ENCODE results near the gene CEACAM18.

CEACAM18 gene

DNA sequence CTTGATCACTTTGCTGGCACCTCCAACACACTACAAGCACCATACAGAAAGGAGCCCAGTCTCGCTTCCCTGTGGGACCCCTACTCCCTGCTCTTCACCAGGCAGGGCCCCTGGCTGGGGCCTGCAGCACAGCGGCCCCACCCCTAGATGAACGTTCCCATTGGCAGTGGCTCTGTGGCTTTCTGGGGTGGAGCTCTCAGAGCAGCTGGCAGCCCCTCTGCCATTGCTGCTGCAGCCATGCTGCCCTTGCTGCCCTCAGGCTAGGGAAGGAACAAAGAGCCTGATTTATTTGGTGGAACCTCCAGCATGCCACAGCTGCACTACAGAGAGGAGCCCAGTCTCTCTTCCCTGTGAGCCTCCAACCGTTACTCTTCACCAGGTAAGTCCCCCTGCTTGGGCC is 47.3 kb downstream of the CEACAM18 start:
- DNase-seq (ENCODE audit: low read depth in 4 of 4, low spot score in 1 of 4): no peak

DNA sequence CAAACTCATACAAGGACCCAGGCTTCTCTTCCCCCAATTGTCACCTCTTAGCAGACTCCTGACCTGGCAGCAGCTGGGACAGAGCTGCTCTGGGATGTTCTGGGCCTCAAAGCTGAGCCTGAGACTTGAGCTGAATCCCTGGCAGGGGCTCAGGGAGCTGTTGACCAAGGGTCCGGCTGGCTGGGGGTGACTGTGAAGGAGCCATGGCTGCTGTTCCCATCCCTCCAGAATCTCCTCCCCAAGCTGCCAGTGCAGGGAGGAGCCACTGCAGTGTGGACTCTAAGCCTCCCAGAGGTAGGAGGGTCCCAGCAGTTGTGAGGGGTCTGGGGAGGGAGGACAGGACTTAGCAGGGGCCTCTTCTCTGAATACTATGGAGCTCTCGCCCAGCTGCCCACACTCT is 51.0 kb downstream of the CEACAM18 start:
- no peak for DNase-seq (ENCODE audit: low read depth in 4 of 4, low spot score in 1 of 4)

DNA sequence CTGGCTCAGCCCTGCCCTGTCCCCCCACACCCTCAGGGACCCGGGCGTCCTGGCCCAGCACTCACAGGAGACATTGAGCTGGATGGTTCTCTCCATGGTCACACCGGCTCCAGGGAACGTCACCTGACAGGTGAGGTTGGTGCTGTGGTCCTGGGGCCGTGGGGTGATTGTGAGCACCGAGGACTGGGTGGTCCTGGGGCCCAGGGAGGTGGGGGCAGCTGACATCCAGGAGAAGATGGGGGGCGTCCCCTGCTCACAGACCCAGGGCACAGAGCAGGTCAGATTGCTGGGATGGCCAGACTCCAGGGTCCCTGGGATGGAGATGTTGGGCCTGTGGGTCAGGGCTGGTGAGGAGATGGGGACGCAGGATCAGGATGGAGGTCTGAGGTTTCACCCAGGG is 52.3 kb downstream of the CEACAM18 start:
- DNase-seq (ENCODE audit: low read depth in 4 of 4, low spot score in 1 of 4): no peak

DNA sequence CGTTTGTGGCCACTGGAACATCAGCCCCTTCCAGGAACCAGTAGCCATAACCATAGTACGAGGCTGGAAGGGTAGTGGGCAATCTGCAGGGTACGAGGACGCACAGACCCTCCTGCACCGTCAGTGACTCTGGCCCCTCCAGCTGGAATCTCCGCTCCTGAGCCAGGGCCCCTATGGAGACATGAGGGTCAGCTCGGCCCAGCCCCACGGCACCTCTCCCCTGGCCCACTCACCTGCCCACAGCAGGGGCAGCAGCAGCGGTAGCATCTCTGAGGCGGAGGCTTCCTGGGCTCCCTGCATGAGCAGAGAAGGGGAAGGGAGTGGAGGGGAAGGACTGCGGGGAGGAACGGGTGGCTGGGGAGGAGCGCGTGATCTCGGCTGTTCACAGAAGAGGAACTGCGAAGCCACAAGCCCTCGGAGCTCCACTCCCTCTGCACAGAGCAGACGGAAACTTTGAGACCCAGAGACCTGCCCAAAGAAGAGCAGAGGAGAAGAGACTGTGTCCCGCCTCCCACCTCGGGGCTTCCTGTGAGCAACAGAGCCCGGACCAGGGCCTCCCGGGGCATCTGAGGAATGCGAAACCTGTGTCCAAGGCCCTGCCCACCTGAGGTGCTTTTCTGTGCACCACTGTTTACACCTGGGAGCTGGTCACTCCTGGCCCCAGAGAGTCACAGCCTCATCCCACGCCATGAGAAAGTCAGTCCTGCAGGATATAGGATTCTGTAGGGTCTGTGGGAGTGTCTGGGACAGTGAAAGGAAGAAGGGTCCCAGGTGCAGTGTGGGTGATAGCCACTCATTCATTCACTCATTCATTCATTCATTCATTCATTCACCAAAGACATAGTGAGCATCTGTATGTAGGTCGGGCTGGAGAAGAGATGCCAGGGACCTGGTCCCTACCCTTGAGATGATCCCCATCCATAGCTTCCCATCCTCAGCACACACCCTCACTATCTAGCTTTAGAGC is 53.3 kb downstream of the CEACAM18 start, which contains the start of gene SIGLEC6:
Gene SIGLEC6 (minus strand): TSS at position 322 of the 967 bp plus-strand sequence. CDS start 22 bp downstream, at position 300.
- no peak for DNase-seq (ENCODE audit: low read depth in 4 of 4, low spot score in 1 of 4)

DNA sequence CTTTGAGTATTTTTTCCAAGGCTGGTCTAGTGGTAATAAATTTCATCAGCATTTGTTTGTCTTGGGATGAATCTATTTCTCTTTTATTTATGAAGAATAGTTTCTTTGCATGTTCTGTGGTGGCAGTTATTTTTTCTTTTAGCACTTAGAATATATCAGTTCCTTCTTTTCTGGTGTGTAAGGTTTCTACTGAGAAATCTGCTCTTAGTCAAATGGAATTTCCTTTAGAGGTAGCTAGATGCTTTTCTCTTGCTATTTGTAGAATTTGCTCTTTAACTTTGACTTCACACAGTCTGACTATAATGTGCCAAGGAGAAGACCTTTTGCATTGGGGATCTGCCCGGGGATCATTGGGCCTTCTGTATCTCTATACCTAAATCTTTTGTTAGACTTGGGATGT is 57.2 kb downstream of the CEACAM18 start:
- no peak for DNase-seq (ENCODE audit: low read depth in 4 of 4, low spot score in 1 of 4)

- DNase-seq (ENCODE audit: low read depth in 4 of 4, low spot score in 1 of 4): no peak
These were observed 61.6 kb downstream of the CEACAM18 start for GRCh38 chr19:51539821-51540366.

All from stimulated activated CD4-positive, alpha-beta T cell treated with anti-CD3 and anti-CD28 coated beads, Interleukin-1b, Interleukin-23, amount 100 ng/mL, for 24 hours (primary cell).